ENCODE results near the gene APOBEC3B. TPM values are rescaled to one million over a fixed set of nuclear protein-coding genes. Genes with fewer than 3 reads are reported as not detected.

APOBEC3B gene
- total and polyA plus RNA-seq, 9 of the 15 experiments (the other 6 are each of a cell fraction or from before 2014, with no cell fraction given), result 5.9 to 166 (median 43.2) TPM

DNA sequence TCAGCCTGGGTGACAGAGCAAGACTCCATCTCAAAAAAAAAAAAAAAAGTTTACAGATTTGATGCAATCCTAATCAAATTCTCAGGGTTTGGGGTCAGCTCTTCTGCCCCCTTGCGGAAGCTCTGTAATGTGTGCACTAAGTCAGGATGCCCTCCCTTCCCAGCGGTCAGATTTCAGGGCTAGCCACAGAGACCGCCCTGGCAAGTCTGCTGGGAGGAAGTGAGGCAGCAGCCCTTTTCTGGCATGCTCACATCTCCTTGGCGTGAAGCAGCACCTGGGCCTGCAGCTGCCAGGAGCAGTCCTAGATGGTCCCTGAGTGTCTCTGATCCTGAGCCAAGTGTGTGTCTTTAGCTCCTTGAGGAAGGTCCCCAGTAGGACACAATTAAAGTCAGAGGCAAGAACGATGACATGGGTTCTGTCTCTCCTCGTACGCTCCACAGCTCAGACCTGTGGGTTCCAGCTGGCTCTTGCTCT is 21.1 kb downstream of the APOBEC3B start (continued):
- TF ChIP-seq, protein P1, sequence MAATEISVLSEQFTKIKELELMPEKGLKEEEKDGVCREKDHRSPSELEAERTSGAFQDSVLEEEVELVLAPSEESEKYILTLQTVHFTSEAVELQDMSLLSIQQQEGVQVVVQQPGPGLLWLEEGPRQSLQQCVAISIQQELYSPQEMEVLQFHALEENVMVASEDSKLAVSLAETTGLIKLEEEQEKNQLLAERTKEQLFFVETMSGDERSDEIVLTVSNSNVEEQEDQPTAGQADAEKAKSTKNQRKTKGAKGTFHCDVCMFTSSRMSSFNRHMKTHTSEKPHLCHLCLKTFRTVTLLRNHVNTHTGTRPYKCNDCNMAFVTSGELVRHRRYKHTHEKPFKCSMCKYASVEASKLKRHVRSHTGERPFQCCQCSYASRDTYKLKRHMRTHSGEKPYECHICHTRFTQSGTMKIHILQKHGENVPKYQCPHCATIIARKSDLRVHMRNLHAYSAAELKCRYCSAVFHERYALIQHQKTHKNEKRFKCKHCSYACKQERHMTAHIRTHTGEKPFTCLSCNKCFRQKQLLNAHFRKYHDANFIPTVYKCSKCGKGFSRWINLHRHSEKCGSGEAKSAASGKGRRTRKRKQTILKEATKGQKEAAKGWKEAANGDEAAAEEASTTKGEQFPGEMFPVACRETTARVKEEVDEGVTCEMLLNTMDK (IDR thresholded peaks at IDR 0.05; ENCODE audit: borderline replicate concordance, insufficient read depth, low read depth, low read length, poor library complexity, severe bottlenecking), result peak; percentile 31
- no peak for TF ChIP-seq HCFC1 (IDR thresholded peaks at IDR 0.05; ENCODE audit: low read depth, low read length)
- no peak for TF ChIP-seq MYC (IDR thresholded peaks at IDR 0.05; ENCODE audit: low read depth, low read length)
- no peak for TF ChIP-seq MYC (CRISPR knock-in tag; IDR thresholded peaks at IDR 0.05; ENCODE audit: borderline replicate concordance, low read depth)
- peak in 1 of 2 experiments; percentile 42; a peak in 1 of 4 replicates for TF ChIP-seq KDM1A (IDR thresholded peaks at IDR 0.05)
- TF ChIP-seq ZNF584 (CRISPR knock-in tag; IDR thresholded peaks at IDR 0.05; ENCODE audit: low read depth), result no peak
- no peak for TF ChIP-seq YBX1 (IDR thresholded peaks at IDR 0.05)

DNA sequence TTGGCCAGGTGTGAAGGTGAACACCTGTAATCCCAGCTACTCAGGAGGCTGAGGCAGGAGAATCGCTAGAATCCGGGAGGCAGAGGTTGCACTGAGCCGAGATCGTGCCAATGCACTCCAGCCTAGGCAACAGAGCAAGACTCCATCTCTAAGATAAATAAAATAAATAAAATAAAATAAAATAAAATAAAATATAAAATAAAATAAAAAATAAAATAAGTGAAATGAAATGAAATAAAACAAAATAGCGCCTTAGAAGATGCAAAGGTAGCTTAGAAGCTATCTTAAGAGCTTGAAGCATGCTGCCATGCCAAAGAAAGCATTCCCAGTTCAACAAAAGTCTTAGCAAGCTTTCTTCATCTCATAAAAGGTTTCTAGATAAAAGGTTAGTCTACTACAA is 25.0 kb downstream of the APOBEC3B start:
- no peak for ATAC-seq
- Histone ChIP-seq H3K9me3 (replicated peaks; ENCODE audit: control insufficient read depth, insufficient read depth, low read depth, low read length) (no peaks in the 10 kb centered on the region), H3K27me3 (ENCODE audit: control insufficient read depth in 2 of 2, insufficient read depth in 2 of 2, low read length in 2 of 2) (no peaks in the 10 kb centered on the region), H3K9me1 (ENCODE audit: control insufficient read depth, insufficient read depth, low read length) (no peaks in the 10 kb centered on the region), H3K4me1 (replicated peaks in 1 of 2; ENCODE audit: control insufficient read depth in 2 of 2, insufficient read depth in 2 of 2, low read length in 2 of 2) (peaks cover 0 to 6% of the 10 kb centered on the region in 2 experiments; a peak in 3 of 5 replicates), H4K20me1 (replicated peaks; ENCODE audit: control insufficient read depth, insufficient read depth, low read length) (0 out of 2 replicates have a peak, but pooled peaks cover 3% of the 10 kb centered on the region), H3K79me2 (ENCODE audit: control insufficient read depth, insufficient read depth, low read length) (no peaks in the 10 kb centered on the region), H3K4me3 (no peak overlapping the region), H2AFZ (ENCODE audit: low read depth, low read length) (no peak overlapping the region), H3K9ac (ENCODE audit: insufficient read depth in 1 of 2, low read depth in 2 of 2, low read length in 2 of 2) (no peak overlapping the region), H3K36me3 (ENCODE audit: control insufficient read depth, insufficient read depth, low read length) (no peaks in the 10 kb centered on the region), H3K27ac (ENCODE audit: extremely low read depth, low read depth, low read length) (no peak overlapping the region), H3K4me2 (ENCODE audit: insufficient read depth, low read length) (no peak overlapping the region)
- WGBS (ENCODE audit: insufficient coverage, low coverage, missing lambda C conversion rate), result 81% methylated on average over 5 of the region's 5 CpGs
- CTCF ChIA-PET (ENCODE audit: low intra/inter-chr PET ratio), result interaction anchor here (0.6 kb wide), 1 partner anchor 85 kb away, joined by 3 read pairs; no protein-coding TSS in a partner anchor
- DNase-seq (ENCODE audit: extremely low read depth in 1 of 4, low spot score in 3 of 4), result no peak
- BruUV-seq (replicated peaks), result no TSS peak
- intact Hi-C loops (cut with micrococcal nuclease), result loop anchor here (10.0 kb wide), 1 partner anchor 242 kb away; no protein-coding TSS in a partner anchor
- POLR2A ChIA-PET, result no interaction called here
- in situ Hi-C loops (cut with MboI), result loop anchor here (10.0 to 25.0 kb wide), 2 partner anchors 242 to 945 kb away; partner anchors contain the start of gene PICK1
- no peak for FAIRE-seq
- TF ChIP-seq GABPA (tag; conservative IDR thresholded peaks at IDR 0.05; ENCODE audit: low read depth), result no peak
- TF ChIP-seq MBD2 (IDR thresholded peaks at IDR 0.05; ENCODE audit: borderline replicate concordance, low read depth), result no peak
- no peak for TF ChIP-seq ZBTB5 (IDR thresholded peaks at IDR 0.05)
- TF ChIP-seq SIN3B (IDR thresholded peaks at IDR 0.05; ENCODE audit: low read depth), result no peak
- no peak for TF ChIP-seq ZNF75A (CRISPR knock-in tag; IDR thresholded peaks at IDR 0.05)
- TF ChIP-seq EZH2 (IDR thresholded peaks at IDR 0.05; ENCODE audit: borderline replicate concordance, low read depth, low read length), result no peak
- TF ChIP-seq NFRKB (IDR thresholded peaks at IDR 0.05; ENCODE audit: low read depth), result no peak
- no peak for TF ChIP-seq ELF1 (tag; IDR thresholded peaks at IDR 0.05)
- no peak for TF ChIP-seq MCM7 (IDR thresholded peaks at IDR 0.05)
- TF ChIP-seq ASH1L (IDR thresholded peaks at IDR 0.05; ENCODE audit: borderline replicate concordance, low read depth, partially characterized antibody), result no peak
- no peak for TF ChIP-seq BACH1 (tag; IDR thresholded peaks at IDR 0.05)

All from K562 (cell line).